ENCODE data around the gene CSNK2A2. TPM values are rescaled to one million over a fixed set of nuclear protein-coding genes. Genes with fewer than 3 reads are reported as not detected.

CSNK2A2 gene
- total RNA-seq, 4 donors from 2014 or later, result 28.7 to 53.5 (median 40.0) TPM

- DNase-seq, result no peak
- Histone ChIP-seq H3K9me3 (no peaks in the 10 kb centered on the region), H3K4me3 (peak overlapping the region in 1 of 4 donors; percentile 86), H3K36me3 (no peaks in the 10 kb centered on the region), H3K27me3 (no peaks in the 10 kb centered on the region), H3K27ac (peak overlapping the region; percentile 90 to 96 (median 92)), H3K4me1 (peaks cover 32 to 49% (median 34%) of the 10 kb centered on the region in 4 donors)
- in situ Hi-C loops (cut with MboI; ENCODE audit: low pct_ligation_motif_present in 1 of 4, low pct_unique_long_range_greater_than_20kb in 1 of 4, low sequenced_read_pairs in 3 of 4), result loop anchor here in 3 of 4 donors (5.0 to 10.0 kb wide), 3 partner anchors 103 to 113 kb away; partner anchors contain the start of gene MMP15 (in 1 of the 3)
- TF ChIP-seq, protein P1, sequence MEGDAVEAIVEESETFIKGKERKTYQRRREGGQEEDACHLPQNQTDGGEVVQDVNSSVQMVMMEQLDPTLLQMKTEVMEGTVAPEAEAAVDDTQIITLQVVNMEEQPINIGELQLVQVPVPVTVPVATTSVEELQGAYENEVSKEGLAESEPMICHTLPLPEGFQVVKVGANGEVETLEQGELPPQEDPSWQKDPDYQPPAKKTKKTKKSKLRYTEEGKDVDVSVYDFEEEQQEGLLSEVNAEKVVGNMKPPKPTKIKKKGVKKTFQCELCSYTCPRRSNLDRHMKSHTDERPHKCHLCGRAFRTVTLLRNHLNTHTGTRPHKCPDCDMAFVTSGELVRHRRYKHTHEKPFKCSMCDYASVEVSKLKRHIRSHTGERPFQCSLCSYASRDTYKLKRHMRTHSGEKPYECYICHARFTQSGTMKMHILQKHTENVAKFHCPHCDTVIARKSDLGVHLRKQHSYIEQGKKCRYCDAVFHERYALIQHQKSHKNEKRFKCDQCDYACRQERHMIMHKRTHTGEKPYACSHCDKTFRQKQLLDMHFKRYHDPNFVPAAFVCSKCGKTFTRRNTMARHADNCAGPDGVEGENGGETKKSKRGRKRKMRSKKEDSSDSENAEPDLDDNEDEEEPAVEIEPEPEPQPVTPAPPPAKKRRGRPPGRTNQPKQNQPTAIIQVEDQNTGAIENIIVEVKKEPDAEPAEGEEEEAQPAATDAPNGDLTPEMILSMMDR (IDR thresholded peaks at IDR 0.05), result peak in 4 of 5 experiments; percentile 20 to 37 (median 27)
- TF ChIP-seq POLR2AphosphoS5 (IDR thresholded peaks at IDR 0.05), result no peak
- WGBS, 2 donors (ENCODE audit: low coverage in 1 of 2), result 19 to 20% methylated on average over 3 to 4 of the region's 4 CpGs
- intact Hi-C loops (cut with DNase I; ENCODE audit: low total_unique reads), result loop anchor here (5.0 kb wide), 1 partner anchor 70 kb away; the partner anchor contains the start of gene CSNK2A2
Observed at GRCh38 chr16:58127634-58128033, 70.3 kb downstream of the CSNK2A2 start.

DNA sequence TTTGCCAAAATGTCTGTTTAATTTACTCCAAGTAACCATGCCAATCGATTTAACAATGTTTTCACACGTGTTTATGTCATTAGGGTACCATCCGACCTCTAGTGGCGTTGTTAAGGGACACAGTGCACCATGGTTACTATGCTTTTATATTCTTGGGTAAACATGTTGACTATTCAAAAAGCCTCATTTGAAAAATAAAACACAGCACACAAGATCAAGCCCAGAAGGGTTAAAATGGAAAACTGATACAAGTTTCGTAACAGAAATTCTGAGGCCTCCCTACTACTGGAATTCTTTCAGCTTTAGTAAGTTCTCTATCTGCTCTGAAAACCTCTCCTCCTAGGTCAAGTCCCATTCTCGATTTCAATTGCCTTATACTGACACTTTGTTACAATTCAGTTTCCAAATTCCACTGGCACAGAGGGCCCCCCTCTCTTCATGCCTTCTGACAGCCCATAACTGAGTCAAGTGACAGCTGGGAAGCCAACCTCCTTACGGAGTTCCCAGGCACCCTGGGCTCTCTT, 70.8 kb downstream of the CSNK2A2 start:
- WGBS, 2 donors (ENCODE audit: low coverage in 1 of 2), result 10 to 13% methylated on average over 6 to 7 of the region's 7 CpGs
- intact Hi-C loops (cut with DNase I; ENCODE audit: low total_unique reads), result loop anchor here (5.0 kb wide), 1 partner anchor 70 kb away; the partner anchor contains the start of gene CSNK2A2
- H3K36me3 ChIP-seq, result no peaks in the 10 kb centered on the region

DNA sequence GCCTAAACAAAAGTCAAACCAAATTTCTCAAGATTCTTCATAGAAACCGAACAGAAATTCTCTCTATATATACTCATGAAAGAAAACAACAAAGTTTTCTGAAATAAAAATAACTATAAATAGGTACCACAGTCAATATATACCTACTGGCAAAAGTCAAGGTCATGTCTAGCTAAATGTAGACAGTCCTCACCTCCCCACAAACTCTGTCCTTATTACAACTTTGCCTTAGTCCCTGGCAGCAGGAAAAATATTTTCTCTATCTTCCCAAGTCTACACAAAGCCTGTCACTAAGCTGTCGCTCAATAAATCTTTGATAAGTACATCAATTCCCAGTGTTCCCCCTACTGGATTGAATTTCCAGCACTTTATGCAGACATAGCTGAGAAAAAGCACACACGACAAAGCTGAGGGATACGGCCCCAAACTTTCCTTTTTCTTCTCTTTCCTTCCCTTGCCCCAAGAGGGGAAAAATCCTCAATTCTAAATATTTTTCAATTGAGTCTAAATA, 71.4 kb downstream of the CSNK2A2 start:
- in situ Hi-C loops (cut with MboI; ENCODE audit: low pct_ligation_motif_present in 1 of 4, low pct_unique_long_range_greater_than_20kb in 1 of 4, low sequenced_read_pairs in 3 of 4) (loop anchor here in 3 of 4 donors (5.0 to 10.0 kb wide), 3 partner anchors 102 to 112 kb away; partner anchors contain the start of gene MMP15 (in 1 of the 3)), intact Hi-C loops (cut with DNase I; ENCODE audit: low total_unique reads) (loop anchor here (5.0 kb wide), 1 partner anchor 71 kb away; the partner anchor contains the start of gene CSNK2A2)
- TF ChIP-seq, protein P1 (IDR thresholded peaks at IDR 0.05), result no peak
- no peak for TF ChIP-seq POLR2A (IDR thresholded peaks at IDR 0.05)
- TF ChIP-seq POLR2AphosphoS5 (IDR thresholded peaks at IDR 0.05), result no peak
- TF ChIP-seq EP300 (IDR thresholded peaks at IDR 0.05; ENCODE audit: low read depth), result no peak
- Histone ChIP-seq H3K27me3 (no peaks in the 10 kb centered on the region), H3K36me3 (no peaks in the 10 kb centered on the region), H3K9me3 (no peaks in the 10 kb centered on the region), H3K4me3 (no peak overlapping the region), H3K4me1 (peaks cover 40 to 60% (median 44%) of the 10 kb centered on the region in 4 donors), H3K27ac (peak overlapping the region; percentile 90 to 96 (median 92))
- DNase-seq, result no peak
- 58 to 67% methylated on average over 2 to 4 of the region's 4 CpGs for WGBS, 2 donors (ENCODE audit: low coverage in 1 of 2)

More for the DNA sequence above, 70.8 kb downstream of the CSNK2A2 start:
- Histone ChIP-seq H3K4me1 (peaks cover 34 to 54% (median 38%) of the 10 kb centered on the region in 4 donors), H3K27ac (peak overlapping the region; percentile 90 to 96 (median 92)), H3K9me3 (no peaks in the 10 kb centered on the region), H3K4me3 (peak overlapping the region in 1 of 4 donors; percentile 86), H3K27me3 (no peaks in the 10 kb centered on the region)
- no peak for DNase-seq
- in situ Hi-C loops (cut with MboI; ENCODE audit: low pct_ligation_motif_present in 1 of 4, low pct_unique_long_range_greater_than_20kb in 1 of 4, low sequenced_read_pairs in 3 of 4), result loop anchor here in 3 of 4 donors (5.0 to 10.0 kb wide), 3 partner anchors 102 to 112 kb away; partner anchors contain the start of gene MMP15 (in 1 of the 3)
- TF ChIP-seq EP300 (IDR thresholded peaks at IDR 0.05; ENCODE audit: low read depth) (no peak), POLR2A (IDR thresholded peaks at IDR 0.05) (no peak)
- TF ChIP-seq, protein P1 (IDR thresholded peaks at IDR 0.05), result peak in 4 of 5 experiments; percentile 27 to 36 (median 30)

DNA sequence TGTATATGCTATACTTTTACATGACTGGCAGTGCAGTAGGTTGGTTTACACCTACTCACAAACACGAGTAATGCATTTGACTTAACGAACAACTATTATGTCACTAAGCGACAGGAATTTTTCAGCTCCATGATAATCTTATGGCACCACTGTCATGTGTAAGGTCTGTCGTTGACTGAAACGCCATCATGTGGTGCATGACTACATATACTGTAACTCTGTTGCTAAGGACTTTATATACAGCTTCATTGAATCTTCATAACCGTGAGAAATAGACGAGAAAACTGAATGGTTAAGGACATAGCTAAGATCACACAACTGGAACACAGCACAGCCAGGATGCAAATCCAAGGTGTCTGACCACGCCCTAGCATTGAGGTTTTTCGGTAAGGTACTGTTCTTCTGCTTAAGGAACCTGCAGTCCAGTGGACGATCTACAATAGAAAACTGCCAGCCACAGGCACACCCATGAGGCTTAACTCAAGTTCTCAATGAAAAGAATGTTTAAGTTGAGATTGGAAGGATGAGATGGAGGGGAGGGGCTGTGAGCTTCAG, 72.0 kb downstream of the CSNK2A2 start:
- 73 to 74% methylated on average over 10 of the region's 10 CpGs for WGBS, 2 donors (ENCODE audit: low coverage in 1 of 2)
- no peaks in the 10 kb centered on the region for H3K27me3 ChIP-seq
- TF ChIP-seq POLR2AphosphoS5 (IDR thresholded peaks at IDR 0.05), result no peak
- no peak for TF ChIP-seq POLR2A (IDR thresholded peaks at IDR 0.05)
- TF ChIP-seq, protein P1 (IDR thresholded peaks at IDR 0.05), result no peak
- no peak for TF ChIP-seq EP300 (IDR thresholded peaks at IDR 0.05; ENCODE audit: low read depth)
- H3K4me3 ChIP-seq, result no peak overlapping the region
- H3K4me1 ChIP-seq, result peaks cover 47 to 67% (median 51%) of the 10 kb centered on the region in 4 donors
- H3K27ac ChIP-seq, result peak overlapping the region; percentile 90 to 96 (median 92)
- DNase-seq, result no peak
- H3K36me3 ChIP-seq, result no peaks in the 10 kb centered on the region
- intact Hi-C loops (cut with DNase I; ENCODE audit: low total_unique reads) (loop anchor here (5.0 kb wide), 1 partner anchor 71 kb away; the partner anchor contains the start of gene CSNK2A2), in situ Hi-C loops (cut with MboI; ENCODE audit: low pct_ligation_motif_present in 1 of 4, low pct_unique_long_range_greater_than_20kb in 1 of 4, low sequenced_read_pairs in 3 of 4) (loop anchor here in 3 of 4 donors (5.0 to 10.0 kb wide), 3 partner anchors 101 to 111 kb away; partner anchors contain the start of gene MMP15 (in 1 of the 3))
- H3K9me3 ChIP-seq, result no peaks in the 10 kb centered on the region
